Measurements from ENCODE around the gene MAGEA10. TPM values are rescaled to one million over a fixed set of nuclear protein-coding genes. Genes with fewer than 3 reads are reported as not detected.

MAGEA10 gene
- total and polyA plus RNA-seq, 7 donors: not detected

DNA sequence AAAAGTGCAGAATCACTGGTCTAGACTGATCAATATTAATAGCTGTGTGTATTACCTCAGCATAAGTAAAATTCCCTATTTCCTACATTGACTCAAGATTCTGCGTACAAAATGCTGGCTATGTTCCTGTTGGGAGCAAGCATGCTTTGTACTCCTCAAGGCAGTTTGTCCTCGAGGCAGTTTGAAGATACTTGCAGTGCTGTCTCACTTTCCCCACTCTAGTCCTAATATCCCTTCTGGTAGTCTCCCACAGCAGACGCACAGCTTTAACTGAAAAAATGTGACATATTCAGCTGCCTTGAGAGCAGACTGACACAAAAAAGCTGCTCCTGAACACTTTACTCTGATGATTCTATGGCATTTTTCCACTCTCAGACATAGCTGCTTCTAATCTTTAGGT, 12.9 kb upstream of the MAGEA10 start:
- 66 to 74% (median 72%) methylated on average over 3 of the region's 3 CpGs for WGBS, 3 donors
- Histone ChIP-seq H3K4me1 (no peaks in the 10 kb centered on the region), H3K9me3 (no peaks in the 10 kb centered on the region), H3K27me3 (ENCODE audit: insufficient read depth in 3 of 3, low read length in 2 of 3) (no peaks in the 10 kb centered on the region), H3K4me3 (no peak overlapping the region), H3K36me3 (ENCODE audit: insufficient read depth in 1 of 2, low read depth in 1 of 2) (no peaks in the 10 kb centered on the region), H3K27ac (no peak overlapping the region)
- TF ChIP-seq, protein P1, sequence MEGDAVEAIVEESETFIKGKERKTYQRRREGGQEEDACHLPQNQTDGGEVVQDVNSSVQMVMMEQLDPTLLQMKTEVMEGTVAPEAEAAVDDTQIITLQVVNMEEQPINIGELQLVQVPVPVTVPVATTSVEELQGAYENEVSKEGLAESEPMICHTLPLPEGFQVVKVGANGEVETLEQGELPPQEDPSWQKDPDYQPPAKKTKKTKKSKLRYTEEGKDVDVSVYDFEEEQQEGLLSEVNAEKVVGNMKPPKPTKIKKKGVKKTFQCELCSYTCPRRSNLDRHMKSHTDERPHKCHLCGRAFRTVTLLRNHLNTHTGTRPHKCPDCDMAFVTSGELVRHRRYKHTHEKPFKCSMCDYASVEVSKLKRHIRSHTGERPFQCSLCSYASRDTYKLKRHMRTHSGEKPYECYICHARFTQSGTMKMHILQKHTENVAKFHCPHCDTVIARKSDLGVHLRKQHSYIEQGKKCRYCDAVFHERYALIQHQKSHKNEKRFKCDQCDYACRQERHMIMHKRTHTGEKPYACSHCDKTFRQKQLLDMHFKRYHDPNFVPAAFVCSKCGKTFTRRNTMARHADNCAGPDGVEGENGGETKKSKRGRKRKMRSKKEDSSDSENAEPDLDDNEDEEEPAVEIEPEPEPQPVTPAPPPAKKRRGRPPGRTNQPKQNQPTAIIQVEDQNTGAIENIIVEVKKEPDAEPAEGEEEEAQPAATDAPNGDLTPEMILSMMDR (IDR thresholded peaks at IDR 0.05): no peak
- ATAC-seq (no peak), DNase-seq (no peak)
- intact Hi-C loops (cut with DNase I): no loop called here

DNA sequence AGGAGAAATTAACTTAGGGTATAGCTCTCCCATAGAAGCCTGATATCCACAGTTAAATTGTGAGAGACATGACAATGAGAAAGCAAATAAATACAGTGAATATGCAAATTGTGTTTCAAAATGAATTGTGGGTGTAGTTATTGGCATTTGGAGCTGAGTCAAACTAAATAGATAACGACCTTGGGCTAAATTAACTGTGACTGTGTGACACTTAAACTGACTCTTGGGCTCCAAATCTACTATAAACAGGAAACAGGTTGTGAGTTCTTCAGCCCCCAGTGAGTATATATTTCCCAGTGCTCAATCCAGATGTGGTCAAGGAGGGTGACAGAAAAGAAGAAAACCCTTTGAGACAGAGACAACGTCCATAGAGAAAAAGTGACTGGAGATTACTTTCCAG, 11.3 kb upstream of the MAGEA10 start:
- no peak overlapping the region for H3K27ac ChIP-seq
- TF ChIP-seq, protein P1 (IDR thresholded peaks at IDR 0.05): no peak
- DNase-seq (no peak), ATAC-seq (no peak)
- no peak overlapping the region for H3K4me3 ChIP-seq
- intact Hi-C loops (cut with DNase I): no loop called here
- no peaks in the 10 kb centered on the region for H3K4me1 ChIP-seq
- H3K36me3 ChIP-seq (ENCODE audit: insufficient read depth in 1 of 2, low read depth in 1 of 2): no peaks in the 10 kb centered on the region
- 20 to 38% (median 22%) methylated on average over 2 of the region's 2 CpGs for WGBS, 3 donors
- no peaks in the 10 kb centered on the region for H3K27me3 ChIP-seq (ENCODE audit: insufficient read depth in 3 of 3, low read length in 2 of 3)
- no peaks in the 10 kb centered on the region for H3K9me3 ChIP-seq

DNA sequence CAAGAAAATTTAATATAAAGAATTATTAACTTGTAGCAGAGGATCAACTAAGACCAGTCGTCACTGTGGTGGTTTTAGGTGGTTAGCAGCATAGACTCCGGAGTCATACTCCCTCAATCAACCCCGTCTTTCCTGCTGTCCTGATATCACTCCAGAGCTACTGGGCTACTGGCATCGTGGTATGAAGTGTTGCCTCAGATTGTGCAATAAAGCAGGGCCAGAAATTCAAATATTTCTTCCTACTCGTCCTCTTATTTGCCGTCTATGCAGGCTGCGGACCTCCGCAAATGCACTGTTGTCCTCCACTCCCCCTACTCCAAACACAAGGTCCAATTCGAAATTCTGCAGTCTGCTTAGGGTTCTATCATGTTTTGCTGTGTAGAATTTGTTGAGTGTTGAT, 1.2 kb upstream of the MAGEA10 start:
- TF ChIP-seq, protein P1 (IDR thresholded peaks at IDR 0.05): no peak
- WGBS, 3 donors: 76 to 81% (median 80%) methylated on average over 9 of the region's 9 CpGs
- no peak overlapping the region for H3K4me3 ChIP-seq
- H3K4me1 ChIP-seq: no peaks in the 10 kb centered on the region
- no peaks in the 10 kb centered on the region for H3K9me3 ChIP-seq
- no peaks in the 10 kb centered on the region for H3K27me3 ChIP-seq (ENCODE audit: insufficient read depth in 3 of 3, low read length in 2 of 3)
- intact Hi-C loops (cut with DNase I): no loop called here
- no peak for ATAC-seq
- DNase-seq: no peak
- no peak overlapping the region for H3K27ac ChIP-seq
- no peaks in the 10 kb centered on the region for H3K36me3 ChIP-seq (ENCODE audit: insufficient read depth in 1 of 2, low read depth in 1 of 2)

DNA sequence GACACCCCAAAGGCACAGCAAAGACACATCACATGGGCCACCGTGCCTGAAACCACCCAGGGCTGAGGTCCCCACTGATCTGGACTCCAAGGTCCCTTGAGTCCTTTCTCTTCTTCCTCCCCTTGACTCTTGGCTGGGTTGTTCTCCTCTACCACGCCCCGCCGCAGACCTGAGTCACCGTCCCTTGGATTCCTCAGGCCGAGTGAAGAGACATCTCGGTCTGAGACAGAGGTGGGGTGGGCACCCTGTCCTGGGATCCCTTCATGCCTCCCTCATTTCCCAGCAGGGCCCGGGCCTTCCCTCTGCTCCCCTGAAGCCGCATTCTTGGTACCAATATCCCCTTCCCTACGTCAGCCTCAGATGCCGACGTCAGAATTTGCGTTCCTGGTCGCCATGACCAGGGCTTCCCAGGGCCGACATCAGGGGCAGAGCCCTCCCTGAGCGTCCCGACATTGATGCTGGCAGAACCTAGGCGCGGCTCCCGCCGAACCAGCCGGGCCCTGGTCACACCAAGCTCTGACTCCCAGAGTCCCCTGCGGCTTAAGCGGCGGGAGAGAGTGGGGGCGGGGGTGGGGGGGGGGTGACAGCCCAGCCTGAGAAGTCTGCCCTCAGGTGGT, 498 bp downstream of the MAGEA10 start:
- H3K4me3 ChIP-seq: no peak overlapping the region
- no peaks in the 10 kb centered on the region for H3K9me3 ChIP-seq
- H3K36me3 ChIP-seq (ENCODE audit: insufficient read depth in 1 of 2, low read depth in 1 of 2): no peaks in the 10 kb centered on the region
- no peak overlapping the region for H3K27ac ChIP-seq
- intact Hi-C loops (cut with DNase I): no loop called here
- H3K27me3 ChIP-seq (ENCODE audit: insufficient read depth in 3 of 3, low read length in 2 of 3): no peaks in the 10 kb centered on the region
- 84 to 91% (median 89%) methylated on average over 22 to 26 of the region's 26 CpGs for WGBS, 3 donors
- H3K4me1 ChIP-seq: no peaks in the 10 kb centered on the region
- no peak for ATAC-seq
- DNase-seq: no peak
- TF ChIP-seq, protein P1 (IDR thresholded peaks at IDR 0.05): no peak

DNA sequence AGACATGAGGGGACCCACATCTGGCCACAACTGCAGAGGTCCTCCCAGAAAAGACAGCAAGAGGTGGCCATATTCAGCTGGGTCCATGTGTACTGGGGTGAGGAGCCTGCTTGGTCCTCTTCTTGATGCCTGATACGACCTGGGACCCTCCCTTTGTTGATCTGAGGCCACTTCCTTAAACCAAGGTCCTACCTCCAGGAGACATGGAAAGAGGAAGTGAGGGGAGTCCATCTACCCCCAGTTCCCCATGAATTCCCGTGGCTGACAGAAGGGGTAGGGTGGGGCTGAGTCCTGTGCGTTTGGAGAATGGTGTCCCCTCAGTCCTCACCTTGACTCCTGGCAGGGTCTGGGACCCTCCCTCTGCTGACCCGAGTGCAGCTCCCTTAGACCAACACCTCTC, 2.1 kb downstream of the MAGEA10 start:
- WGBS, 3 donors: 54 to 74% (median 71%) methylated on average over 4 of the region's 4 CpGs
- ATAC-seq (no peak), DNase-seq (no peak)
- Histone ChIP-seq H3K9me3 (no peaks in the 10 kb centered on the region), H3K4me1 (no peaks in the 10 kb centered on the region), H3K4me3 (no peak overlapping the region), H3K27ac (no peak overlapping the region), H3K27me3 (ENCODE audit: insufficient read depth in 3 of 3, low read length in 2 of 3) (no peaks in the 10 kb centered on the region), H3K36me3 (ENCODE audit: insufficient read depth in 1 of 2, low read depth in 1 of 2) (no peaks in the 10 kb centered on the region)
- TF ChIP-seq, protein P1 (IDR thresholded peaks at IDR 0.05): no peak
- intact Hi-C loops (cut with DNase I): no loop called here

Data from psoas muscle (tissue), 8 donors.